HepG2 (cell line): ENCODE data around the gene ZFP36L2. TPM values are rescaled to one million over a fixed set of nuclear protein-coding genes. Genes with fewer than 3 reads are reported as not detected.
A peak's percentile ranks its signal among the peaks of the same experiment; 100 is the strongest.

Source experiments
- CREBL2 ChIP-seq: sonication (generic); formaldehyde crosslinking; IDR thresholded peaks from 2 replicates; pipeline ENCODE4 v1.8.1; 2023; ENCODE audit warnings: missing genetic modification reagents, mild to moderate bottlenecking, borderline replicate concordance
- IRX3 ChIP-seq: sonication (generic); formaldehyde crosslinking; IDR thresholded peaks from 2 replicates; pipeline ENCODE4 v1.8.1; 2023; ENCODE audit warnings: mild to moderate bottlenecking, low read depth, missing genetic modification reagents, borderline replicate concordance
- MAFK ChIP-seq, 2 experiments: IDR thresholded peaks in 1 of 2; conservative IDR thresholded peaks in 1 of 2; 2 replicates each; pipeline ENCODE4 v1.6.1; 2011; ENCODE audit warnings: improper control_type of control experiment in 2 of 2, low read length in 2 of 2
- MTERF4 ChIP-seq: sonication (generic); formaldehyde crosslinking; IDR thresholded peaks from 2 replicates; pipeline ENCODE4 v1.8.0; 2023; ENCODE audit warnings: mild to moderate bottlenecking, missing genetic modification reagents
- SNAPC4 ChIP-seq: sonication (generic); formaldehyde crosslinking; IDR thresholded peaks from 2 replicates; pipeline ENCODE4 v1.4.0; 2020; ENCODE audit warnings: mild to moderate bottlenecking, missing genetic modification reagents
- TBL1XR1 ChIP-seq: fragments of 150-350 bp; IDR thresholded peaks from 2 replicates; pipeline ENCODE4 v1.6.1; 2014; ENCODE audit warnings: borderline replicate concordance, low read length; ENCODE audit not compliant: partially characterized antibody
- WIZ ChIP-seq: sonication (generic); formaldehyde crosslinking; IDR thresholded peaks from 2 replicates; pipeline ENCODE4 v1.5.1; 2020; ENCODE audit warnings: mild to moderate bottlenecking, missing genetic modification reagents
- ZNF775 ChIP-seq: sonication (generic); formaldehyde crosslinking; IDR thresholded peaks from 2 replicates; pipeline ENCODE4 v1.4.0; 2020; ENCODE audit warnings: missing genetic modification reagents, mild to moderate bottlenecking, moderate library complexity, borderline replicate concordance
- polyA plus RNA-seq, 8 experiments: library from polyadenylated mRNA; depleted of rRNA in 3 of 8; stranded (reverse) in 7 of 8; unstranded in 1 of 8; fragments of >200 nt; fragmentation: Illumina TruSeq in 4 of 8; extraction: Trizol in 4 of 8; gene quantifications; 2 replicates each; pipeline versions ENCODE4 v1.2.1 to v1.2.3, GENCODE V29; 2011 to 2016; ENCODE audit warnings: low read depth in 4 of 8, missing spikeins in 1 of 8, mixed read lengths in 1 of 8; ENCODE audit not compliant: insufficient read depth in 1 of 8
- total RNA-seq, 5 experiments: library from RNA; depleted of rRNA; stranded (reverse); fragments of >200 nt; fragmentation: Illumina TruSeq; extraction: Trizol; gene quantifications; 2 replicates each; pipeline ENCODE4 v1.2.3, GENCODE V29; 2016; ENCODE audit warnings: low read depth in 1 of 5

ZFP36L2 gene
- total and polyA plus RNA-seq, 2 of the 13 experiments (the other 11 are each of a cell fraction or from before 2014, with no cell fraction given), result 11.2 to 21.8 TPM

- TF ChIP-seq SNAPC4 (CRISPR knock-in tag) (no peak), IRX3 (CRISPR knock-in tag) (peak; percentile 52; the same call in 1 of the 2 replicates), TBL1XR1 (no peak), ZNF775 (no peak), CREBL2 (CRISPR knock-in tag) (0 out of 2 replicates have a peak, but pooled peaks have one; percentile 41), MTERF4 (CRISPR knock-in tag) (no peak), WIZ (CRISPR knock-in tag) (no peak), MAFK (conservative IDR thresholded peaks at IDR 0.05 in 1 of 2, IDR thresholded peaks at IDR 0.05 in 1 of 2; ENCODE audit: low read length in 2 of 2) (no peak)
These were observed 39.6 kb downstream of the ZFP36L2 start (continued) for GRCh38 chr2:43186679-43187374.
